Adrenal gland (tissue), 5 donors: ENCODE results near the gene ZNF236.

Source experiments
- POLR2A ChIP-seq, 2 donors: fragments of 450-650 bp; IDR thresholded peaks; one replicate each; pipeline ENCODE4 v1.6.1; 2017; ENCODE audit warnings: antibody characterized with exemption in 2 of 2, mild to moderate bottlenecking in 2 of 2, moderate library complexity in 1 of 2
- TF ChIP-seq, protein P1 (sequence below), 6 experiments: fragments of 450-650 bp in 4 of 6; fragments of 200-600 bp in 2 of 6; sonication (generic) in 1 of 6; IDR thresholded peaks; 1 replicate in 5 of 6; 2 replicates in 1 of 6; pipeline versions ENCODE4 v1.5.1 to v1.8.0; 2016 to 2021; ENCODE audit warnings: antibody characterized with exemption in 6 of 6, mild to moderate bottlenecking in 2 of 6, moderate library complexity in 1 of 6
- donor health status: DM: no; HTN: no; CAD: no.

DNA sequence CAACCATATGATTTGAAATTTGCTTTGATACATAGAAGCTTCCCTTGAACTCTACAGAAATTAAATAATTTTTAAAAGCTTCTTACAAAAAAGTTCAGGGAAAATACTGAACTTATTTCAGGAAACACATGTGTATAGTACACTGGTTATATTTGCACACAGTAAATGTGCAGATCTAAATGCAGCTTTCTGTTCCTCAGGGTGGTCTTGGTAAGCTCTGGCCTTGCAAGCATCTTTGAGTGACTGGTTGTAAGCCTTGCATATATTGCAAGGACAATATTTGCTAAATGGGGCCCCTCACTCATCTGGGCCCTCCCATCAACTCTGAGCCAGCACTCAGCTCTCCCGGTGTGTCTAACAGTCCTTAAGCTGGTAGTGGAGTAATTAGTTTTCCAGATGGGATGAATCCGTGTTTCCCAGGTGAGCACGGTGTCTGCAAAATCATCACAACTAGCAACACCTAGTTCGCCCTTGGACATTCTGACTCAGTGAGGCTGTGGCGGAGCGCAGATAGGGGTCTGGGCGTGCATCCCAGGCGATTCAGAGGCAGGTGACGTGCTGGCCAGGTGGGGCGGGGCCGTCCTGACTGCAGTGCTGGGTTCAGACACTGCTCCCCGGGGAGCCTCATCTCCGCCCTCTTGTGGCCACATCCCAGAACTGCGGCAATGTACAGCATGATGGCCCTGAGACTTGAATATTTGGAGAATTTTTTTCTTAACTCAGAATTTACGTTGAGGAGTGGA, 160.7 kb downstream of the ZNF236 start:
- TF ChIP-seq, protein P1, sequence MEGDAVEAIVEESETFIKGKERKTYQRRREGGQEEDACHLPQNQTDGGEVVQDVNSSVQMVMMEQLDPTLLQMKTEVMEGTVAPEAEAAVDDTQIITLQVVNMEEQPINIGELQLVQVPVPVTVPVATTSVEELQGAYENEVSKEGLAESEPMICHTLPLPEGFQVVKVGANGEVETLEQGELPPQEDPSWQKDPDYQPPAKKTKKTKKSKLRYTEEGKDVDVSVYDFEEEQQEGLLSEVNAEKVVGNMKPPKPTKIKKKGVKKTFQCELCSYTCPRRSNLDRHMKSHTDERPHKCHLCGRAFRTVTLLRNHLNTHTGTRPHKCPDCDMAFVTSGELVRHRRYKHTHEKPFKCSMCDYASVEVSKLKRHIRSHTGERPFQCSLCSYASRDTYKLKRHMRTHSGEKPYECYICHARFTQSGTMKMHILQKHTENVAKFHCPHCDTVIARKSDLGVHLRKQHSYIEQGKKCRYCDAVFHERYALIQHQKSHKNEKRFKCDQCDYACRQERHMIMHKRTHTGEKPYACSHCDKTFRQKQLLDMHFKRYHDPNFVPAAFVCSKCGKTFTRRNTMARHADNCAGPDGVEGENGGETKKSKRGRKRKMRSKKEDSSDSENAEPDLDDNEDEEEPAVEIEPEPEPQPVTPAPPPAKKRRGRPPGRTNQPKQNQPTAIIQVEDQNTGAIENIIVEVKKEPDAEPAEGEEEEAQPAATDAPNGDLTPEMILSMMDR (IDR thresholded peaks at IDR 0.05): peak; percentile 81 to 92 (median 88)
- no peak for TF ChIP-seq POLR2A (IDR thresholded peaks at IDR 0.05)
